ENCODE measurements around the gene ZBTB16. TPM values are rescaled to one million over a fixed set of nuclear protein-coding genes. Genes with fewer than 3 reads are reported as not detected.
A peak's percentile ranks its signal among the peaks of the same experiment; 100 is the strongest.

Gene ZBTB16
- total RNA-seq, 1 donor from 2014 or later, result 11.9 TPM

- Mint-ChIP-seq H3K9me3 (no peaks in the 10 kb centered on the region), H3K4me1 (ENCODE audit: unreplicated experiment) (peaks cover 54% of the 10 kb centered on the region), H3K27ac (peak overlapping the region; percentile 35), H3K36me3 (no peaks in the 10 kb centered on the region), H3K4me3 (peak overlapping the region; percentile 46), H3K27me3 (peaks cover 31% of the 10 kb centered on the region)
- peak; percentile 74 for DNase-seq (ENCODE audit: extremely low spot score, unreplicated experiment)
- TF ChIP-seq CTCF (conservative IDR thresholded peaks at IDR 0.05), result no peak
These were observed 152.1 kb downstream of the ZBTB16 start for GRCh38 chr11:114211444-114212121.

GRCh38 chr11:114213622-114214021 lies 154.1 kb downstream of the ZBTB16 start:
- no peaks in the 10 kb centered on the region for H3K9me3 Mint-ChIP-seq
- peaks cover 4% of the 10 kb centered on the region for H3K36me3 Mint-ChIP-seq
- TF ChIP-seq CTCF (conservative IDR thresholded peaks at IDR 0.05), result no peak
- H3K4me3 Mint-ChIP-seq, result no peak overlapping the region
- H3K4me1 Mint-ChIP-seq (ENCODE audit: unreplicated experiment), result peaks cover 59% of the 10 kb centered on the region
- peaks cover 39% of the 10 kb centered on the region for H3K27me3 Mint-ChIP-seq
- no peak overlapping the region for H3K27ac Mint-ChIP-seq
- DNase-seq (ENCODE audit: extremely low spot score, unreplicated experiment), result no peak

GRCh38 chr11:114215428-114215827 lies 155.9 kb downstream of the ZBTB16 start:
- Mint-ChIP-seq H3K36me3 (peaks cover 4% of the 10 kb centered on the region), H3K27me3 (peaks cover 40% of the 10 kb centered on the region), H3K27ac (no peak overlapping the region), H3K9me3 (no peaks in the 10 kb centered on the region), H3K4me1 (ENCODE audit: unreplicated experiment) (peaks cover 53% of the 10 kb centered on the region), H3K4me3 (no peak overlapping the region)
- no peak for TF ChIP-seq CTCF (conservative IDR thresholded peaks at IDR 0.05)
- no peak for DNase-seq (ENCODE audit: extremely low spot score, unreplicated experiment)

GRCh38 chr11:114215871-114216795 lies 156.6 kb downstream of the ZBTB16 start:
- H3K27me3 Mint-ChIP-seq, result peaks cover 42% of the 10 kb centered on the region
- peaks cover 49% of the 10 kb centered on the region for H3K4me1 Mint-ChIP-seq (ENCODE audit: unreplicated experiment)
- H3K9me3 Mint-ChIP-seq, result no peaks in the 10 kb centered on the region
- no peak for DNase-seq (ENCODE audit: extremely low spot score, unreplicated experiment)
- no peak for TF ChIP-seq CTCF (conservative IDR thresholded peaks at IDR 0.05)
- H3K36me3 Mint-ChIP-seq, result peaks cover 4% of the 10 kb centered on the region
- no peak overlapping the region for H3K27ac Mint-ChIP-seq
- no peak overlapping the region for H3K4me3 Mint-ChIP-seq

GRCh38 chr11:114216796-114217180 lies 157.3 kb downstream of the ZBTB16 start:
- Mint-ChIP-seq H3K36me3 (peaks cover 4% of the 10 kb centered on the region), H3K27me3 (peaks cover 42% of the 10 kb centered on the region), H3K4me1 (ENCODE audit: unreplicated experiment) (peaks cover 42% of the 10 kb centered on the region), H3K27ac (no peak overlapping the region), H3K9me3 (no peaks in the 10 kb centered on the region), H3K4me3 (no peak overlapping the region)
- DNase-seq (ENCODE audit: extremely low spot score, unreplicated experiment), result no peak
- TF ChIP-seq CTCF (conservative IDR thresholded peaks at IDR 0.05), result no peak

Measured in type B pancreatic cell (in vitro differentiated cells).